SH-SY5Y (cell line): ENCODE results near the gene SDR42E1.

Source experiments
- GATA2 ChIP-seq: IDR thresholded peaks from 2 replicates; pipeline ENCODE4 v1.6.1; 2011; ENCODE audit warnings: mild to moderate bottlenecking, low read depth, low read length
- GATA3 ChIP-seq: IDR thresholded peaks from 2 replicates; pipeline ENCODE4 v1.6.1; 2011; ENCODE audit warnings: low read depth, mild to moderate bottlenecking, low read length, moderate library complexity

SDR42E1 gene

GRCh38 chr16:82043680-82044584 is 32.7 kb upstream of the SDR42E1 start:
- TF ChIP-seq GATA2 (no peak), GATA3 (no peak)

- TF ChIP-seq GATA2 (no peak), GATA3 (no peak)
Measured at GRCh38 chr16:82042846-82043245, 31.6 kb upstream of the SDR42E1 start.

GRCh38 chr16:82042144-82042543 is 30.9 kb upstream of the SDR42E1 start:
- TF ChIP-seq GATA2 (no peak), GATA3 (no peak)

GRCh38 chr16:82041542-82041941 is 30.3 kb upstream of the SDR42E1 start:
- TF ChIP-seq GATA3, result no peak
- TF ChIP-seq GATA2, result no peak

- TF ChIP-seq GATA2, result no peak
- no peak for TF ChIP-seq GATA3
Measured at GRCh38 chr16:82040296-82040695, 29.0 kb upstream of the SDR42E1 start.

GRCh38 chr16:82037666-82038065 is 26.4 kb upstream of the SDR42E1 start:
- TF ChIP-seq GATA2, result no peak
- no peak for TF ChIP-seq GATA3

- TF ChIP-seq GATA2 (no peak), GATA3 (no peak)
Measured at GRCh38 chr16:82037251-82037650, 26.0 kb upstream of the SDR42E1 start.

- TF ChIP-seq GATA3 (no peak), GATA2 (no peak)
Measured at GRCh38 chr16:82034981-82035612, 23.8 kb upstream of the SDR42E1 start, which contains the start of gene HSD17B2. TSS of gene HSD17B2 (plus strand) at chr16:82035253. CDS start at chr16:82035425, 172 bp downstream.

- TF ChIP-seq GATA2, result no peak
- no peak for TF ChIP-seq GATA3
Measured at GRCh38 chr16:82033683-82034300, 22.5 kb upstream of the SDR42E1 start.

- TF ChIP-seq GATA3, result no peak
- TF ChIP-seq GATA2, result no peak
Measured at GRCh38 chr16:82033006-82033405, 21.7 kb upstream of the SDR42E1 start.

- TF ChIP-seq GATA2, result no peak
- no peak for TF ChIP-seq GATA3
Measured at GRCh38 chr16:82031116-82032084, 20.1 kb upstream of the SDR42E1 start.

GRCh38 chr16:82027629-82028064 is 16.4 kb upstream of the SDR42E1 start:
- TF ChIP-seq GATA3 (no peak), GATA2 (no peak)

- no peak for TF ChIP-seq GATA2
- no peak for TF ChIP-seq GATA3
Measured at GRCh38 chr16:82024883-82025282, 13.6 kb upstream of the SDR42E1 start.
